Osteocyte (in vitro differentiated cells): ENCODE results near the gene EXTL1. TPM values are rescaled to one million over a fixed set of nuclear protein-coding genes. Genes with fewer than 3 reads are reported as not detected.

Source experiments
- DNase-seq: peaks from one replicate; pipeline ENCODE4 v3.0.0; 2021; ENCODE audit warnings: mixed read lengths; ENCODE audit not compliant: unreplicated experiment; ENCODE audit errors: extremely low spot score
- H3K27ac Mint-ChIP-seq: one replicate; pipeline ENCODE4 v1.8.0; 2021; ENCODE audit warnings: mild to moderate bottlenecking, mixed read lengths; ENCODE audit not compliant: unreplicated experiment
- H3K27me3 Mint-ChIP-seq: one replicate; pipeline ENCODE4 v1.8.0; 2021; ENCODE audit warnings: mixed read lengths; ENCODE audit not compliant: unreplicated experiment
- H3K36me3 Mint-ChIP-seq: one replicate; pipeline ENCODE4 v1.8.0; 2021; ENCODE audit warnings: mixed read lengths; ENCODE audit not compliant: unreplicated experiment
- H3K4me1 Mint-ChIP-seq: one replicate; pipeline ENCODE4 v1.8.0; 2021; ENCODE audit warnings: mixed read lengths; ENCODE audit not compliant: unreplicated experiment
- H3K4me3 Mint-ChIP-seq: one replicate; pipeline ENCODE4 v1.8.0; 2021; ENCODE audit warnings: mild to moderate bottlenecking, moderate library complexity, mixed read lengths; ENCODE audit not compliant: unreplicated experiment
- H3K9me3 Mint-ChIP-seq: one replicate; pipeline ENCODE4 v1.8.0; 2021; ENCODE audit warnings: mixed read lengths; ENCODE audit not compliant: unreplicated experiment
- total RNA-seq: library from RNA; stranded (reverse); gene quantifications from 2 replicates; pipeline ENCODE4 v1.2.1, GENCODE V29; 2021
- TF ChIP-seq, protein P1 (sequence below): fragments of 200-600 bp; sonication (generic); IDR thresholded peaks from 2 replicates; pipeline ENCODE4 v1.5.0; 2021; ENCODE audit warnings: antibody characterized with exemption, mild to moderate bottlenecking, moderate library complexity

The EXTL1 gene
- total RNA-seq, 1 donor from 2014 or later = 0.30 TPM

DNA sequence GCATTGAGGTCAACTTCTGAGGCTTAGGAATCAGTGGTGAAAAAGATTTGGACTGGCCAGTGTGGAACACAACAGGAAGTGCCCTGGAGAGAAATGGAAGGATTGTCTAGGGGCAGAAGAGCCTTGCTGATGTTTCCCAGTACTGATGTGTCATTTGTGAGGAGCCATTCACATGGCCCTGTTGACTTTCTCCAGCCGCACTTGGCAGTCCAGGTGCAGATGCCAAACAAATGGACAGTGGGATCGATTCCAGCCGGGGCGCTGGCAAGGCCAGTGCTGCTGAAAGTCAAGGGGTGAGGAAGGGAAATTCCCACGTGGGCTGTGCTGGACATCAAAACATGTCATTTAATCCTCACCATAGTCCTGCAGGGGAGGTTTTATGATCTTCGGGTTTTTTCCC is 50.7 kb downstream of the EXTL1 start:
- TF ChIP-seq, protein P1, sequence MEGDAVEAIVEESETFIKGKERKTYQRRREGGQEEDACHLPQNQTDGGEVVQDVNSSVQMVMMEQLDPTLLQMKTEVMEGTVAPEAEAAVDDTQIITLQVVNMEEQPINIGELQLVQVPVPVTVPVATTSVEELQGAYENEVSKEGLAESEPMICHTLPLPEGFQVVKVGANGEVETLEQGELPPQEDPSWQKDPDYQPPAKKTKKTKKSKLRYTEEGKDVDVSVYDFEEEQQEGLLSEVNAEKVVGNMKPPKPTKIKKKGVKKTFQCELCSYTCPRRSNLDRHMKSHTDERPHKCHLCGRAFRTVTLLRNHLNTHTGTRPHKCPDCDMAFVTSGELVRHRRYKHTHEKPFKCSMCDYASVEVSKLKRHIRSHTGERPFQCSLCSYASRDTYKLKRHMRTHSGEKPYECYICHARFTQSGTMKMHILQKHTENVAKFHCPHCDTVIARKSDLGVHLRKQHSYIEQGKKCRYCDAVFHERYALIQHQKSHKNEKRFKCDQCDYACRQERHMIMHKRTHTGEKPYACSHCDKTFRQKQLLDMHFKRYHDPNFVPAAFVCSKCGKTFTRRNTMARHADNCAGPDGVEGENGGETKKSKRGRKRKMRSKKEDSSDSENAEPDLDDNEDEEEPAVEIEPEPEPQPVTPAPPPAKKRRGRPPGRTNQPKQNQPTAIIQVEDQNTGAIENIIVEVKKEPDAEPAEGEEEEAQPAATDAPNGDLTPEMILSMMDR = no peak
- no peaks in the 10 kb centered on the region for H3K36me3 Mint-ChIP-seq
- peaks cover 34% of the 10 kb centered on the region for H3K27me3 Mint-ChIP-seq
- H3K27ac Mint-ChIP-seq = no peak overlapping the region
- no peak overlapping the region for H3K4me3 Mint-ChIP-seq
- H3K9me3 Mint-ChIP-seq = no peaks in the 10 kb centered on the region
- DNase-seq = no peak
- no peaks in the 10 kb centered on the region for H3K4me1 Mint-ChIP-seq

DNA sequence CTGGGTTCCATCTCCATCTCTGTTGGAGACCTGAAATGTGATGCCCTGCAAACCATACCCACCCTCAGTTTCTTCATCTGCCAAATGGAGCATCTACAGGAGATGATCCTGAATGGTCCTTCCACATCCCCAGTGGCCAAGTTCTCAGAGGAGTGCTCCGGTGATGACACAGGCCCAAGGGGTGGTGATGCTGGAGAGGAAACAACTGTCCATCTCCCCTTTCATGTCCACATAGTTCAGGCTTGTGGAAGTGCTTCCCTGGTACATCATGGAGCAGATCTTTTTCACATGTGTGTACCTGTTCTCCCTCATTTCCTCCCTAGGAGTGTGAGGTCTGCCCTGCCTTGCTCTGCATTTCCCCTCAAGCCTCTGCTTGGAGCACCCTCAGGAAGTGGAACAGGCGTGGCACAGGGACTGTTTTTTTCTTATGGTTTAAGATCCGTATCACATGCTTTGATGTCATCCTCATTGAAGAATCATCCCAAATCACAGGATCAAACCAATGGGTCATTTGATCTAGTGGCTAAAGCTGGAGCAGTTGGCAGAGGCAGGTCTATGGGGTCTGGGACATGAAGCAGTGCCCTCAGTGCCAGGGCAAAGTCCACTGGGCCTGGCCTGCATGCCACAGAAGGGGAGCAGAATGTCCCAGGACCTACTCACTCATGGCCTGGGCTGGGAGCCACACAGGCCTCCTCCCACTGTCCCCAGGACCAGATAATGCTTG is 54.0 kb downstream of the EXTL1 start:
- Mint-ChIP-seq H3K27me3 (peaks cover 31% of the 10 kb centered on the region), H3K36me3 (no peaks in the 10 kb centered on the region), H3K27ac (no peak overlapping the region), H3K9me3 (no peaks in the 10 kb centered on the region), H3K4me3 (no peak overlapping the region), H3K4me1 (no peaks in the 10 kb centered on the region)
- TF ChIP-seq, protein P1 = no peak
- DNase-seq = no peak

DNA sequence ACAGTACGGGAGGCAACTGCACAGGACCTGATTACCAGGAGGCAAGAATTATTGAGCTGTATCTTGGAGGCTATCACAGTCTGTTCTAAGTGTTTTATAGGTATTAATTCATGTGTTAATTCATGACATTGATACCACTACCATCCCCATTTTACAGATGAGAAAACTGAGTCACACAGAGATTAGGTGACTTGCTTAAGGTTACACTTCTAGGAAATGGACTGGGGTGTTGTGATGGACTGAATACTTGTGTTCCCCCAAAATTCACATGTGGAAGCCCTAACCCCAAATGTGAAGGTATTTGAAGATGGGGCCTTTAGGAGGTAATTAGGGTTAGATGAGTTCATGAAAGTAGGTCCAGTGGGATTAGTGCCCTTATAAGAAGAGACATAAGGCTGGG is 55.9 kb downstream of the EXTL1 start:
- Mint-ChIP-seq H3K27me3 (peaks cover 22% of the 10 kb centered on the region), H3K9me3 (no peaks in the 10 kb centered on the region), H3K27ac (no peak overlapping the region), H3K4me1 (no peaks in the 10 kb centered on the region), H3K36me3 (no peaks in the 10 kb centered on the region), H3K4me3 (no peak overlapping the region)
- DNase-seq = no peak
- TF ChIP-seq, protein P1 = no peak

DNA sequence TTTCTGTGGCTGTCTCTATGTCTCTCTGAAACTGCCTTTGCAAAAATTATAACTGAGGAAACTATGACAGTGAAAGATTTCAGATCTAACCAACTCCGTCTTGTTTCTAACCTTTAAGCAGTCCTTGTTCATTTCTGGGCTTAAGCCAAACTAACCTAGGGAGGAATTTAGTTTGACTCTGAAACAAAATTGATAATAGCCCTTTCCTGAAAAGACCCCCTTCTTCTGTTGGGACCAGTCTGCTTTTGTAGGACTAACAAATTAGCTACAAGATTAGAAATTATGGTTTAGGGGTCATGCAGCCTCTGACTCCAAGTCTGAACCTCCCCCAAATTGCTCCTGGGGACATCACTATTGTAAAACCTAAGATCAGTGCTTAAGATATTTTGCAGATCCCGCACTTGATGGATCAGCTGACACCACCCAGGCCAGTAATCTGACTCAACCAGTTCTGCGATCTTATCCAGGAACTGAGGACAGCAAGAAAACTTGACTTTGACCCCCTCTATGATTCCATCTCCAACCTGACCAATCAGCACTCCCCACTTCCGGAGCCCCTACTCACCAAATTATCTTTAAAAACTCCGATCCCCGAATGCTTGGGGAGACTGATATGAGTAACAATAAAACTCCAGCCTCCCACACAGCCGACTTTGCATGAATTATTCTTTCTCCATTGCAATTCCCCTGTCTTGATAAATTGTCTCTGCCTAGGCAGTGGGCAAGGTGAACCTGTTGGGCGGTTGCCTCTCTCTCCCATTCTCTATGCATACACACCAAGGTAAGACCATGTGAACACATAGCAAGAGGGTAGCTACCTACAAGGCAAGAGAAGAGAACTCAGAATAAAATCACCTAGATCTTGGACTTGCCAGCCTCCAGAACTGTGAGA is 57.0 kb downstream of the EXTL1 start:
- no peak overlapping the region for H3K4me3 Mint-ChIP-seq
- DNase-seq = no peak
- peaks cover 18% of the 10 kb centered on the region for H3K27me3 Mint-ChIP-seq
- H3K36me3 Mint-ChIP-seq = no peaks in the 10 kb centered on the region
- H3K4me1 Mint-ChIP-seq = no peaks in the 10 kb centered on the region
- no peak overlapping the region for H3K27ac Mint-ChIP-seq
- TF ChIP-seq, protein P1 = no peak
- H3K9me3 Mint-ChIP-seq = no peaks in the 10 kb centered on the region

DNA sequence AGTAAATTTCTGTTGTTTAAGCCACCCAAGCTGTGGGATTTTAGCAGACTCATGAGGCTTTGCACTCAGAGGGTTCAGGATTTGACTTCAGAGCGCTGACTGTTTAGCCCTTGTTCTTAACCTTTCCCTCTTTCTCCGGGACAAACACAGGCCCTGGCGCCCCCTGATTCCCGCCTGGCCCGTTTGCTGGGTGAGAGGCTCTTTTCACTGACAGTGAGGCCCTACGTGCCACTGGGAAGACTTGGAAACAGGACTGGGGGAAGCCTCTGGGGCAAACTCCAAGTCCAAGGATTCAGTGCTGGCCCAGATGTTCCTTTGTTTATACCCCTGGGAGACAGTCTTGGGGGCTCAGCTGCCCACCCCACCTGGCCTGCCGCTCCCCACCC is 57.6 kb downstream of the EXTL1 start:
- Mint-ChIP-seq H3K27me3 (peaks cover 23% of the 10 kb centered on the region), H3K4me3 (no peak overlapping the region), H3K36me3 (no peaks in the 10 kb centered on the region), H3K27ac (no peak overlapping the region), H3K4me1 (no peaks in the 10 kb centered on the region), H3K9me3 (no peaks in the 10 kb centered on the region)
- no peak for DNase-seq
- TF ChIP-seq, protein P1 = no peak
